Activated CD8-positive, alpha-beta T cell treated with anti-CD3 and anti-CD28 coated beads for 36 hours (primary cell): ENCODE measurements around the gene DNM3. TPM values are rescaled to one million over a fixed set of nuclear protein-coding genes. Genes with fewer than 3 reads are reported as not detected.

Experiments used
- ATAC-seq: fragments of 200-7000 bp; cut with Tn5 transposase; one replicate; pipeline ENCODE4 v1.10.0; 2021; ENCODE audit warnings: mild to moderate bottlenecking, moderate library complexity
- CTCF ChIA-PET: fragments of 350-600 bp; sonication (Branson Sonifier 250); formaldehyde crosslinking; loops from one replicate; lab custom pipeline; 2021; ENCODE audit warnings: antibody characterized with exemption; lab: Charles Lee
- POLR2A ChIA-PET: fragments of 350-600 bp; sonication (Branson Sonifier 250); formaldehyde crosslinking; loops from one replicate; lab custom pipeline; 2021; ENCODE audit warnings: antibody characterized with exemption; lab: Charles Lee
- DNase-seq: peaks from one replicate; pipeline ENCODE4 v3.0.0-alpha.2; 2020
- H3K27ac Mint-ChIP-seq: one replicate; pipeline ENCODE4 v1.8.0; 2021; ENCODE audit warnings: mild to moderate bottlenecking, mixed read lengths
- H3K27me3 Mint-ChIP-seq: one replicate; pipeline ENCODE4 v1.8.0; 2021; ENCODE audit warnings: mixed read lengths
- H3K36me3 Mint-ChIP-seq: one replicate; pipeline ENCODE4 v1.8.0; 2021; ENCODE audit warnings: low read depth, mixed read lengths
- H3K4me1 Mint-ChIP-seq: one replicate; pipeline ENCODE4 v1.8.0; 2021; ENCODE audit warnings: low read depth, mixed read lengths
- H3K4me3 Mint-ChIP-seq: one replicate; pipeline ENCODE4 v1.8.0; 2021; ENCODE audit warnings: mild to moderate bottlenecking, moderate library complexity, mixed read lengths
- H3K9me3 Mint-ChIP-seq: one replicate; pipeline ENCODE4 v1.8.0; 2021; ENCODE audit warnings: mixed read lengths
- intact Hi-C: fragments of 100-400 bp; cut with micrococcal nuclease; formaldehyde crosslinking; loops from one replicate; pipeline ENCODE4 v1.10.0; 2022
- total RNA-seq, 2 experiments: library from RNA; stranded (reverse); gene quantifications; one replicate each; pipeline ENCODE4 v1.2.3, GENCODE V29; 2021
- TF ChIP-seq, protein P1 (sequence below): fragments of 200-600 bp; IDR thresholded peaks from one replicate; pipeline ENCODE4 v1.8.0; 2022; ENCODE audit warnings: antibody characterized with exemption, mild to moderate bottlenecking

DNM3 gene
- total RNA-seq, 2 experiments from 2014 or later: 0.58 to 1.1 TPM

DNA sequence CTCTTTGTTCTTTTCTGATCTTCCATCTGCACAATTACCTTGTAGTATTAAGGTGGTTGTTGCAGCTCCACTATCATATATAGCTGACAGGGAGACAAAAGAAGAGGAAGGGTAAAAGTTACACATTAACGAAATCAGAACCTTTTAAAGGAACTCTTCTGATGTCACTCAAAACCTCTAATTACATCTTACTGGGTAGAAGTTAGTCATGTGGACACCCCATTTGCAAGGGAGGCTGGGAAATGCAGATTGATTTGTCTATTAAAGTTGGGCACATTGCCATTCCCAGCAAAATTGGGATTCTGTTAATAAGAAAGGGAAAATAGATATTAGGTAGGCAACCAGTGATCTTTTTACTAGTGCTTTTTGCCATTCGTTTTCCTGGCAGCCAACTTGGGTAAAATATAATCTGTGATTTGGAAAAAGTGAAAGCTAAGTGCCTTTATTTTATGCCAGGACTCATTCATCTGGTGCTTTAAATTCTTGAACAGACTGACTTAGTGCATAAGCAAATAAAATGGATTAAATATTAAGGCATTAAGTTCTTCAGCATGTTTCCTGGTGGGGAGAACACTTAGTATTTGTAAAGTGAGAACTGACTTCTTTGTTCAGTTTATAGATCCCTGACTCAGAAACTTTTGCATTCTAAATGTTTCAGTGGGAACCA, 71.3 kb downstream of the DNM3 start:
- Mint-ChIP-seq H3K27me3 (peaks cover 2% of the 10 kb centered on the region), H3K9me3 (no peaks in the 10 kb centered on the region), H3K36me3 (no peaks in the 10 kb centered on the region), H3K4me3 (no peak overlapping the region), H3K27ac (no peak overlapping the region), H3K4me1 (peaks cover 2% of the 10 kb centered on the region)
- DNase-seq: no peak
- intact Hi-C loops: no loop called here
- CTCF ChIA-PET: interaction anchor here (1.0 kb wide), 1 partner anchor 112 kb away, joined by 3 read pairs; no protein-coding TSS in a partner anchor
- TF ChIP-seq, protein P1, sequence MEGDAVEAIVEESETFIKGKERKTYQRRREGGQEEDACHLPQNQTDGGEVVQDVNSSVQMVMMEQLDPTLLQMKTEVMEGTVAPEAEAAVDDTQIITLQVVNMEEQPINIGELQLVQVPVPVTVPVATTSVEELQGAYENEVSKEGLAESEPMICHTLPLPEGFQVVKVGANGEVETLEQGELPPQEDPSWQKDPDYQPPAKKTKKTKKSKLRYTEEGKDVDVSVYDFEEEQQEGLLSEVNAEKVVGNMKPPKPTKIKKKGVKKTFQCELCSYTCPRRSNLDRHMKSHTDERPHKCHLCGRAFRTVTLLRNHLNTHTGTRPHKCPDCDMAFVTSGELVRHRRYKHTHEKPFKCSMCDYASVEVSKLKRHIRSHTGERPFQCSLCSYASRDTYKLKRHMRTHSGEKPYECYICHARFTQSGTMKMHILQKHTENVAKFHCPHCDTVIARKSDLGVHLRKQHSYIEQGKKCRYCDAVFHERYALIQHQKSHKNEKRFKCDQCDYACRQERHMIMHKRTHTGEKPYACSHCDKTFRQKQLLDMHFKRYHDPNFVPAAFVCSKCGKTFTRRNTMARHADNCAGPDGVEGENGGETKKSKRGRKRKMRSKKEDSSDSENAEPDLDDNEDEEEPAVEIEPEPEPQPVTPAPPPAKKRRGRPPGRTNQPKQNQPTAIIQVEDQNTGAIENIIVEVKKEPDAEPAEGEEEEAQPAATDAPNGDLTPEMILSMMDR: no peak
- ATAC-seq: no peak
- POLR2A ChIA-PET: interaction anchor here (0.8 kb wide), 1 partner anchor 25 kb away, joined by 4 read pairs; no protein-coding TSS in a partner anchor

GRCh38 chr1:171913385-171913784, 72.1 kb downstream of the DNM3 start:
- H3K9me3 Mint-ChIP-seq: no peaks in the 10 kb centered on the region
- DNase-seq: no peak
- no peak overlapping the region for H3K4me3 Mint-ChIP-seq
- ATAC-seq: no peak
- POLR2A ChIA-PET: interaction anchor here (0.8 kb wide), 1 partner anchor 25 kb away, joined by 4 read pairs; no protein-coding TSS in a partner anchor
- no peaks in the 10 kb centered on the region for H3K36me3 Mint-ChIP-seq
- peaks cover 2% of the 10 kb centered on the region for H3K27me3 Mint-ChIP-seq
- peaks cover 2% of the 10 kb centered on the region for H3K4me1 Mint-ChIP-seq
- H3K27ac Mint-ChIP-seq: no peak overlapping the region
- intact Hi-C loops: no loop called here
- TF ChIP-seq, protein P1: no peak
- CTCF ChIA-PET: interaction anchor here (1.0 kb wide), 1 partner anchor 113 kb away, joined by 3 read pairs; no protein-coding TSS in a partner anchor

GRCh38 chr1:171916315-171916771, 75.0 kb downstream of the DNM3 start:
- no peak overlapping the region for H3K4me3 Mint-ChIP-seq

GRCh38 chr1:171917331-171917730, 76.0 kb downstream of the DNM3 start:
- CTCF ChIA-PET: no interaction called here
- no peaks in the 10 kb centered on the region for H3K9me3 Mint-ChIP-seq
- no peak overlapping the region for H3K4me3 Mint-ChIP-seq
- intact Hi-C loops: no loop called here
- DNase-seq (no peak), ATAC-seq (no peak)
- POLR2A ChIA-PET: no interaction called here
- H3K27ac Mint-ChIP-seq: no peak overlapping the region
- H3K27me3 Mint-ChIP-seq: peaks cover 2% of the 10 kb centered on the region
- no peaks in the 10 kb centered on the region for H3K4me1 Mint-ChIP-seq
- no peaks in the 10 kb centered on the region for H3K36me3 Mint-ChIP-seq
- TF ChIP-seq, protein P1: no peak

More at GRCh38 chr1:171916315-171916771, 75.0 kb downstream of the DNM3 start:
- Mint-ChIP-seq H3K27me3 (peaks cover 2% of the 10 kb centered on the region), H3K27ac (no peak overlapping the region), H3K4me1 (no peaks in the 10 kb centered on the region), H3K36me3 (no peaks in the 10 kb centered on the region), H3K9me3 (no peaks in the 10 kb centered on the region)
- peak; percentile 87 for ATAC-seq
- DNase-seq: no peak
- CTCF ChIA-PET: interaction anchor here (2.0 kb wide), 1 partner anchor 13 kb away, joined by 5 read pairs; no protein-coding TSS in a partner anchor
- intact Hi-C loops: no loop called here
- POLR2A ChIA-PET: no interaction called here
- TF ChIP-seq, protein P1: no peak
